ENCODE measurements around the gene FNDC3B. TPM values are rescaled to one million over a fixed set of nuclear protein-coding genes. Genes with fewer than 3 reads are reported as not detected.

Gene FNDC3B
- total and polyA plus RNA-seq, 2 donors: 11.0 to 11.9 TPM

GRCh38 chr3:172002512-172003078 lies 36.8 kb upstream of the FNDC3B start:
- H3K27me3 ChIP-seq (ENCODE audit: control insufficient read depth in 2 of 2, insufficient read depth in 1 of 2, low read length in 1 of 2): no peaks in the 10 kb centered on the region
- no peaks in the 10 kb centered on the region for H3K36me3 ChIP-seq (ENCODE audit: control insufficient read depth in 2 of 2, insufficient read depth in 2 of 2, low read length in 1 of 2)
- no peak for DNase-seq (ENCODE audit: low read depth in 6 of 9, low spot score in 9 of 9)
- H3K4me1 ChIP-seq (ENCODE audit: control insufficient read depth in 2 of 2, insufficient read depth in 2 of 2, low read length in 2 of 2): no peaks in the 10 kb centered on the region
- H3K4me3 ChIP-seq (ENCODE audit: low read length in 2 of 2): no peak overlapping the region
- 96% methylated on average over 4 of the region's 4 CpGs for WGBS
- H3K9me3 ChIP-seq (ENCODE audit: control insufficient read depth in 2 of 2, insufficient read depth in 1 of 2, low read length in 1 of 2): peaks cover 0 to 4% of the 10 kb centered on the region in 2 donors
- no peak overlapping the region for H3K27ac ChIP-seq (ENCODE audit: low read depth in 1 of 2, low read length in 1 of 2)

DNA sequence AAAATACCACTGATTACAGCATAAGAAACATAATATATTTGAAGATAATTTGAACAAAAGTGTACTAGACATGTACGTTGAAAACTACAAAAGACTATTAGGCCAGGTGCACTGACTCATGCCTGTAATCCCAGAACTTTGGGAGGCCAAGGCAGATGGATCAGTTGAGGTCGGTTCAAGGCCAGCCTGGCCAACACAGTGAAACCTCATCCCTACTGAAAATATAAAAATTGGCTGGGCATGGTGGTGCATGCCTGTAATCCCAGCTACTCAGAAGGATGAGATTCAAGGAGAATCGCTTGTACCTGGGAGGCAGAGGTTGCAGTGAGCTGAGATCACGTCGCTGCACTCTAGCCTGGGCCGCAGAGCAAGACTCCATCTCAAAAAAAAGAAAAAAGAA lies 36.2 kb upstream of the FNDC3B start:
- H3K4me1 ChIP-seq (ENCODE audit: control insufficient read depth in 2 of 2, insufficient read depth in 2 of 2, low read length in 2 of 2): no peaks in the 10 kb centered on the region
- WGBS: 95% methylated on average over 6 of the region's 6 CpGs
- H3K36me3 ChIP-seq (ENCODE audit: control insufficient read depth in 2 of 2, insufficient read depth in 2 of 2, low read length in 1 of 2): no peaks in the 10 kb centered on the region
- no peaks in the 10 kb centered on the region for H3K27me3 ChIP-seq (ENCODE audit: control insufficient read depth in 2 of 2, insufficient read depth in 1 of 2, low read length in 1 of 2)
- no peak for DNase-seq (ENCODE audit: low read depth in 6 of 9, low spot score in 9 of 9)
- H3K9me3 ChIP-seq (ENCODE audit: control insufficient read depth in 2 of 2, insufficient read depth in 1 of 2, low read length in 1 of 2): peaks cover 0 to 4% of the 10 kb centered on the region in 2 donors
- no peak overlapping the region for H3K4me3 ChIP-seq (ENCODE audit: low read length in 2 of 2)
- no peak overlapping the region for H3K27ac ChIP-seq (ENCODE audit: low read depth in 1 of 2, low read length in 1 of 2)

DNA sequence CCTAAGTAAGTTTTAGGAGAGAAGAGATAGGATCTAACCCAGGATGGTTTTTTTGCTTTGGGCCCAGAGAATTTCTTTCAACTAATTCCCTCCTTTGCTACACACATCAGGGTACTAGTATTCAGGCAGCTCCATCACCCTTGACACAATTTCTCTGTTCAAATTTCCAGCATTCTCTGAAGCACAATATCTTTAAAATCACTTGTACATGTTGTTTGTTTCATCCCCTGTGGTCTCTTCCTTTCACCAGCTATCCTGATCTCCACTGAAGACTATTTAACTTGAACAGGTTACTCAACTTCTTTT lies 32.4 kb upstream of the FNDC3B start:
- no peak for DNase-seq (ENCODE audit: low read depth in 6 of 9, low spot score in 9 of 9)
- H3K4me3 ChIP-seq (ENCODE audit: low read length in 2 of 2): no peak overlapping the region

DNA sequence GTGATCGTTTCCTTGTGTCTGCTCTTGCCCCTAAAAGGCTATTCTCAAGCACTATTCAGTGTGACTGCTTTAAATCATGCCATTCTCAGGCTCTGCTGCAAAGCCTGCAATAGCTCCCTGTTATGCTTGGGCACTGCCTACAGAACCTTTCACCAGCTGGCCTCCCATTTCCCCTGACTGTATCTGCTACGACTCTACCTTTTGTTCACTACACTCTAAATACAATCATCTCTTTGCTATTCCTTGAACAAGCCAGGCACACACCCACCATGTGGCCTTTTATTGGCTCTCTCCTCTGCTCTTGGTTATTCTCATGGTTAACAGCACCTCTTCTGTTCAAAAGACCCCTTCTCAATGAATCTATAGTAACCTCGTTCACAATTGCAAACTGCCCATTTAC lies 29.6 kb upstream of the FNDC3B start:
- no peaks in the 10 kb centered on the region for H3K36me3 ChIP-seq (ENCODE audit: control insufficient read depth in 2 of 2, insufficient read depth in 2 of 2, low read length in 1 of 2)
- 92% methylated on average over 3 of the region's 3 CpGs for WGBS
- H3K9me3 ChIP-seq (ENCODE audit: control insufficient read depth in 2 of 2, insufficient read depth in 1 of 2, low read length in 1 of 2): no peaks in the 10 kb centered on the region
- DNase-seq (ENCODE audit: low read depth in 6 of 9, low spot score in 9 of 9): no peak
- no peak overlapping the region for H3K27ac ChIP-seq (ENCODE audit: low read depth in 1 of 2, low read length in 1 of 2)
- H3K4me1 ChIP-seq (ENCODE audit: control insufficient read depth in 2 of 2, insufficient read depth in 2 of 2, low read length in 2 of 2): no peaks in the 10 kb centered on the region
- no peak overlapping the region for H3K4me3 ChIP-seq (ENCODE audit: low read length in 2 of 2)
- no peaks in the 10 kb centered on the region for H3K27me3 ChIP-seq (ENCODE audit: control insufficient read depth in 2 of 2, insufficient read depth in 1 of 2, low read length in 1 of 2)

More for the DNA sequence above, 32.4 kb upstream of the FNDC3B start:
- no peaks in the 10 kb centered on the region for H3K4me1 ChIP-seq (ENCODE audit: control insufficient read depth in 2 of 2, insufficient read depth in 2 of 2, low read length in 2 of 2)
- H3K27ac ChIP-seq (ENCODE audit: low read depth in 1 of 2, low read length in 1 of 2): no peak overlapping the region
- no peaks in the 10 kb centered on the region for H3K9me3 ChIP-seq (ENCODE audit: control insufficient read depth in 2 of 2, insufficient read depth in 1 of 2, low read length in 1 of 2)
- no peaks in the 10 kb centered on the region for H3K27me3 ChIP-seq (ENCODE audit: control insufficient read depth in 2 of 2, insufficient read depth in 1 of 2, low read length in 1 of 2)
- no peaks in the 10 kb centered on the region for H3K36me3 ChIP-seq (ENCODE audit: control insufficient read depth in 2 of 2, insufficient read depth in 2 of 2, low read length in 1 of 2)

DNA sequence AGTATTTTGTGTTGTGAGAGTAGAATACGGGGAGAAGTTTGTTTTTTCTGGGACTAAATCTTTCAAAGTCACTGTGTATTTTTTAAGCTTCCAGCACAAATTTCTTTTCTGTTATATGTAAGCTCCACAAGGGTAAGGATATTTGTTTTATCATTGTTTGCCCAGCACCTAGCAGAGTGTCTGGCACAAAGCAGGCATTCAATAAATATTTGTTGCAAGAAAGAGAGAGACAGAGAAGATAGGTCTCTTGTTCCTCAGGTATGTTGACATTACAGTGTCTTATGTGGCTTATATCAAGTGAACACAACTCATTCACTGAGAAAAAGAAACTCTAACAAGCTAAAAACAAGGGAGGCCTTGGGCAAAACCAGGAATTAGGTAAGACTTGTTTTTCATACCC lies 26.6 kb upstream of the FNDC3B start:
- H3K4me1 ChIP-seq (ENCODE audit: control insufficient read depth in 2 of 2, insufficient read depth in 2 of 2, low read length in 2 of 2): no peaks in the 10 kb centered on the region
- H3K9me3 ChIP-seq (ENCODE audit: control insufficient read depth in 2 of 2, insufficient read depth in 1 of 2, low read length in 1 of 2): no peaks in the 10 kb centered on the region
- DNase-seq (ENCODE audit: low read depth in 6 of 9, low spot score in 9 of 9): no peak
- no peaks in the 10 kb centered on the region for H3K27me3 ChIP-seq (ENCODE audit: control insufficient read depth in 2 of 2, insufficient read depth in 1 of 2, low read length in 1 of 2)
- H3K27ac ChIP-seq (ENCODE audit: low read depth in 1 of 2, low read length in 1 of 2): no peak overlapping the region
- no peaks in the 10 kb centered on the region for H3K36me3 ChIP-seq (ENCODE audit: control insufficient read depth in 2 of 2, insufficient read depth in 2 of 2, low read length in 1 of 2)
- H3K4me3 ChIP-seq (ENCODE audit: low read length in 2 of 2): no peak overlapping the region
- WGBS: 95% methylated on average over 1 of the region's 1 CpG

- no peaks in the 10 kb centered on the region for H3K4me1 ChIP-seq (ENCODE audit: control insufficient read depth in 2 of 2, insufficient read depth in 2 of 2, low read length in 2 of 2)
- H3K9me3 ChIP-seq (ENCODE audit: control insufficient read depth in 2 of 2, insufficient read depth in 1 of 2, low read length in 1 of 2): no peaks in the 10 kb centered on the region
- H3K27ac ChIP-seq (ENCODE audit: low read depth in 1 of 2, low read length in 1 of 2): no peak overlapping the region
- WGBS: 95% methylated on average over 5 of the region's 5 CpGs
- no peaks in the 10 kb centered on the region for H3K36me3 ChIP-seq (ENCODE audit: control insufficient read depth in 2 of 2, insufficient read depth in 2 of 2, low read length in 1 of 2)
- no peak for DNase-seq (ENCODE audit: low read depth in 6 of 9, low spot score in 9 of 9)
- no peaks in the 10 kb centered on the region for H3K27me3 ChIP-seq (ENCODE audit: control insufficient read depth in 2 of 2, insufficient read depth in 1 of 2, low read length in 1 of 2)
- no peak overlapping the region for H3K4me3 ChIP-seq (ENCODE audit: low read length in 2 of 2)
Measured at GRCh38 chr3:172014145-172014544, 25.2 kb upstream of the FNDC3B start.

DNA sequence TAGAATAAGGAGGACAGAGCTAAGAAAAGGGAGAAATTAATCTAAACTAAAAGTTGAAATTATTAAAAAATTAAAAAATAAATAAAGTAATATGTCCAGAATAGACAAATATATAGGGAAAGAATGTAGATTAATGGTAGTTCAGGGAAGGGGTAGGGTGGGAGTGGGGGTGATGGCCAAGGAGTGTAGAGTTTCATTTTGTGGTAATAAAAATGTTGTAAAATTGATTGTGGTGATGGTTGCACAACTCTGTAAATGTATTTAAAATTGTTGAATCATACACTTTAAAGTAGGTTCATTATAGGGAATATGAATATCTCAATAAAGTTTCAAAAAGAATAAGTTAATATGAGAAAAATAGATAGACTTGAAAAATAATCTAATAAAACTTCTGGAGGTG lies 21.0 kb upstream of the FNDC3B start:
- no peak for DNase-seq (ENCODE audit: low read depth in 6 of 9, low spot score in 9 of 9)
- H3K27me3 ChIP-seq (ENCODE audit: control insufficient read depth in 2 of 2, insufficient read depth in 1 of 2, low read length in 1 of 2): no peaks in the 10 kb centered on the region

GRCh38 chr3:172020763-172021162 lies 18.6 kb upstream of the FNDC3B start:
- H3K36me3 ChIP-seq (ENCODE audit: control insufficient read depth in 2 of 2, insufficient read depth in 2 of 2, low read length in 1 of 2): no peaks in the 10 kb centered on the region
- WGBS: 95% methylated on average over 2 of the region's 2 CpGs
- H3K9me3 ChIP-seq (ENCODE audit: control insufficient read depth in 2 of 2, insufficient read depth in 1 of 2, low read length in 1 of 2): no peaks in the 10 kb centered on the region
- no peak overlapping the region for H3K4me3 ChIP-seq (ENCODE audit: low read length in 2 of 2)
- no peak overlapping the region for H3K27ac ChIP-seq (ENCODE audit: low read depth in 1 of 2, low read length in 1 of 2)
- H3K27me3 ChIP-seq (ENCODE audit: control insufficient read depth in 2 of 2, insufficient read depth in 1 of 2, low read length in 1 of 2): no peaks in the 10 kb centered on the region
- no peaks in the 10 kb centered on the region for H3K4me1 ChIP-seq (ENCODE audit: control insufficient read depth in 2 of 2, insufficient read depth in 2 of 2, low read length in 2 of 2)
- DNase-seq (ENCODE audit: low read depth in 6 of 9, low spot score in 9 of 9): no peak

More for the DNA sequence above, 21.0 kb upstream of the FNDC3B start:
- no peaks in the 10 kb centered on the region for H3K4me1 ChIP-seq (ENCODE audit: control insufficient read depth in 2 of 2, insufficient read depth in 2 of 2, low read length in 2 of 2)
- H3K4me3 ChIP-seq (ENCODE audit: low read length in 2 of 2): no peak overlapping the region
- H3K9me3 ChIP-seq (ENCODE audit: control insufficient read depth in 2 of 2, insufficient read depth in 1 of 2, low read length in 1 of 2): no peaks in the 10 kb centered on the region
- no peaks in the 10 kb centered on the region for H3K36me3 ChIP-seq (ENCODE audit: control insufficient read depth in 2 of 2, insufficient read depth in 2 of 2, low read length in 1 of 2)
- H3K27ac ChIP-seq (ENCODE audit: low read depth in 1 of 2, low read length in 1 of 2): no peak overlapping the region

GRCh38 chr3:172021164-172021563 lies 18.2 kb upstream of the FNDC3B start:
- H3K27ac ChIP-seq (ENCODE audit: low read depth in 1 of 2, low read length in 1 of 2): no peak overlapping the region
- H3K9me3 ChIP-seq (ENCODE audit: control insufficient read depth in 2 of 2, insufficient read depth in 1 of 2, low read length in 1 of 2): no peaks in the 10 kb centered on the region
- H3K36me3 ChIP-seq (ENCODE audit: control insufficient read depth in 2 of 2, insufficient read depth in 2 of 2, low read length in 1 of 2): no peaks in the 10 kb centered on the region
- no peak for DNase-seq (ENCODE audit: low read depth in 6 of 9, low spot score in 9 of 9)
- H3K4me3 ChIP-seq (ENCODE audit: low read length in 2 of 2): no peak overlapping the region
- WGBS: 99% methylated on average over 1 of the region's 1 CpG
- no peaks in the 10 kb centered on the region for H3K4me1 ChIP-seq (ENCODE audit: control insufficient read depth in 2 of 2, insufficient read depth in 2 of 2, low read length in 2 of 2)
- H3K27me3 ChIP-seq (ENCODE audit: control insufficient read depth in 2 of 2, insufficient read depth in 1 of 2, low read length in 1 of 2): no peaks in the 10 kb centered on the region

DNA sequence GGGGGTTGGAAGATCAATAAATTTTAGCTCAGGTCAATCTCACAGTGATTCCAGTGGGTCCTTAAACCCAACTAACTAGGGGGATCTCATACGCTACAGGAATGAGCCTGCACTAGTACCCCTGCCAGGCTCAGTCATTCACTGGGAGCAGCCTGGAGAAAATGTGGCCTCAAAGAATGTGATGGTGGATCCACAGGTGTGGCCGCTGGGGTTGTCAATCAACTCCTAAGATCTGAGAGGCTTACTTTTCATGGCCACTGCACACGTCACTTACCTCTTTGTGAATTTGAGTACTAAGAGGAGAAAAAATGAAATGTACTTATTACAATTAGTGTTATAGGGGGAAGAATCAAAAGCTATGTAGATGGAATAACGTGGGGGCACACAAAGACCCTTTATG lies 17.5 kb upstream of the FNDC3B start:
- H3K9me3 ChIP-seq (ENCODE audit: control insufficient read depth in 2 of 2, insufficient read depth in 1 of 2, low read length in 1 of 2): no peaks in the 10 kb centered on the region
- H3K4me1 ChIP-seq (ENCODE audit: control insufficient read depth in 2 of 2, insufficient read depth in 2 of 2, low read length in 2 of 2): no peaks in the 10 kb centered on the region
- no peaks in the 10 kb centered on the region for H3K36me3 ChIP-seq (ENCODE audit: control insufficient read depth in 2 of 2, insufficient read depth in 2 of 2, low read length in 1 of 2)
- no peaks in the 10 kb centered on the region for H3K27me3 ChIP-seq (ENCODE audit: control insufficient read depth in 2 of 2, insufficient read depth in 1 of 2, low read length in 1 of 2)
- 95% methylated on average over 4 of the region's 4 CpGs for WGBS
- no peak overlapping the region for H3K27ac ChIP-seq (ENCODE audit: low read depth in 1 of 2, low read length in 1 of 2)
- no peak for DNase-seq (ENCODE audit: low read depth in 6 of 9, low spot score in 9 of 9)
- no peak overlapping the region for H3K4me3 ChIP-seq (ENCODE audit: low read length in 2 of 2)

Data from thymus (tissue), 11 donors.